Measurements from ENCODE around the gene C22orf39.

The C22orf39 gene

GRCh38 chr22:19476023-19476422 is 28.5 kb upstream of the C22orf39 start:
- no peak for FAIRE-seq

- no peak for FAIRE-seq
These were observed 26.1 kb upstream of the C22orf39 start for GRCh38 chr22:19473578-19473977.

- no peak for FAIRE-seq
These were observed 24.7 kb upstream of the C22orf39 start for GRCh38 chr22:19472233-19472632.

GRCh38 chr22:19471572-19471971 is 24.1 kb upstream of the C22orf39 start:
- no peak for FAIRE-seq

- no peak for FAIRE-seq
These were observed 22.5 kb upstream of the C22orf39 start for GRCh38 chr22:19470010-19470409.

GRCh38 chr22:19469421-19469820 is 21.9 kb upstream of the C22orf39 start:
- FAIRE-seq = no peak

GRCh38 chr22:19467912-19468311 is 20.4 kb upstream of the C22orf39 start:
- FAIRE-seq = no peak

GRCh38 chr22:19466848-19467752 is 19.6 kb upstream of the C22orf39 start:
- no peak for FAIRE-seq

- FAIRE-seq = no peak
These were observed 18.7 kb upstream of the C22orf39 start for GRCh38 chr22:19466126-19466716.

- no peak for FAIRE-seq
These were observed 17.5 kb upstream of the C22orf39 start for GRCh38 chr22:19464975-19465374.

- no peak for FAIRE-seq
These were observed 17.0 kb upstream of the C22orf39 start for GRCh38 chr22:19464546-19464945.

GRCh38 chr22:19463491-19464469 is 16.3 kb upstream of the C22orf39 start:
- FAIRE-seq = no peak

GRCh38 chr22:19463008-19463407 is 15.5 kb upstream of the C22orf39 start:
- FAIRE-seq = no peak

GRCh38 chr22:19461506-19461905 is 14.0 kb upstream of the C22orf39 start:
- FAIRE-seq = no peak

GRCh38 chr22:19460036-19460435 is 12.5 kb upstream of the C22orf39 start:
- FAIRE-seq = no peak

- FAIRE-seq = no peak
These were observed 10.4 kb upstream of the C22orf39 start for GRCh38 chr22:19457828-19458428.

GRCh38 chr22:19456541-19456940 is 9.0 kb upstream of the C22orf39 start:
- FAIRE-seq = no peak

- no peak for FAIRE-seq
These were observed 8.3 kb upstream of the C22orf39 start for GRCh38 chr22:19455585-19456370.

- no peak for FAIRE-seq
These were observed 7.5 kb upstream of the C22orf39 start for GRCh38 chr22:19455033-19455432.

GRCh38 chr22:19454156-19454555 is 6.6 kb upstream of the C22orf39 start:
- FAIRE-seq = no peak

- FAIRE-seq = no peak
These were observed 6.2 kb upstream of the C22orf39 start for GRCh38 chr22:19453718-19454117.

GRCh38 chr22:19451570-19451969 is 4.1 kb upstream of the C22orf39 start:
- no peak for FAIRE-seq

Data from G401.6 (cell line).